Measurements from ENCODE around the gene SPECC1L. TPM values are rescaled to one million over a fixed set of nuclear protein-coding genes. Genes with fewer than 3 reads are reported as not detected.

Gene SPECC1L
- total RNA-seq, 4 donors from 2014 or later = 63.6 to 116 (median 90.1) TPM

DNA sequence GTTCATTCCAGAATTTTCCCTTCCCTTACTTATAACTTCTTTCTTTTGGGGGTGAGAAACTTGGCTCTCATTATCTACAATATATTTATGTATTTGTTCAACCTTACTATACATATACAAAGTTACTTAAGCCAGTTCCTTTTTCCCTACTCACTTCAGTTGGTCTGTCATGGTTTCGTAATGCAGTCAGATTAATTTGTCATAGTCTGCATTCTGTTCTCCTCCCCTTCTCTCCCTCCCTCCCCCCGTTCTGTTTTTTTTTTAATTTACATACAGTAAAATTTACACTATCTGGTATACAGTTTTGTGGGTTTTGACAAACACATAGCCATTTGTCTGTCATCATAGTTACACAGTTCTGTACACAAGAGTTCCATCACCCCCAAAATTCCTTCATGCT, 84.9 kb downstream of the SPECC1L start:
- H3K27me3 ChIP-seq = no peaks in the 10 kb centered on the region
- no peaks in the 10 kb centered on the region for H3K9me3 ChIP-seq
- H3K27ac ChIP-seq (replicated peaks in 1 of 4) = no peak overlapping the region
- peaks cover 11 to 53% (median 43%) of the 10 kb centered on the region in 4 donors for H3K4me1 ChIP-seq
- peaks cover 19 to 44% (median 35%) of the 10 kb centered on the region in 4 donors for H3K36me3 ChIP-seq
- no peak for TF ChIP-seq EP300 (IDR thresholded peaks at IDR 0.05)
- TF ChIP-seq POLR2AphosphoS5 (IDR thresholded peaks at IDR 0.05) = no peak
- TF ChIP-seq POLR2A (IDR thresholded peaks at IDR 0.05; ENCODE audit: low read depth) = no peak
- TF ChIP-seq, protein P1, sequence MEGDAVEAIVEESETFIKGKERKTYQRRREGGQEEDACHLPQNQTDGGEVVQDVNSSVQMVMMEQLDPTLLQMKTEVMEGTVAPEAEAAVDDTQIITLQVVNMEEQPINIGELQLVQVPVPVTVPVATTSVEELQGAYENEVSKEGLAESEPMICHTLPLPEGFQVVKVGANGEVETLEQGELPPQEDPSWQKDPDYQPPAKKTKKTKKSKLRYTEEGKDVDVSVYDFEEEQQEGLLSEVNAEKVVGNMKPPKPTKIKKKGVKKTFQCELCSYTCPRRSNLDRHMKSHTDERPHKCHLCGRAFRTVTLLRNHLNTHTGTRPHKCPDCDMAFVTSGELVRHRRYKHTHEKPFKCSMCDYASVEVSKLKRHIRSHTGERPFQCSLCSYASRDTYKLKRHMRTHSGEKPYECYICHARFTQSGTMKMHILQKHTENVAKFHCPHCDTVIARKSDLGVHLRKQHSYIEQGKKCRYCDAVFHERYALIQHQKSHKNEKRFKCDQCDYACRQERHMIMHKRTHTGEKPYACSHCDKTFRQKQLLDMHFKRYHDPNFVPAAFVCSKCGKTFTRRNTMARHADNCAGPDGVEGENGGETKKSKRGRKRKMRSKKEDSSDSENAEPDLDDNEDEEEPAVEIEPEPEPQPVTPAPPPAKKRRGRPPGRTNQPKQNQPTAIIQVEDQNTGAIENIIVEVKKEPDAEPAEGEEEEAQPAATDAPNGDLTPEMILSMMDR (IDR thresholded peaks at IDR 0.05) = no peak
- intact Hi-C loops (cut with DNase I) = no loop called here
- DNase-seq (ENCODE audit: extremely low spot score) = no peak
- WGBS = 45% methylated on average over 2 of the region's 2 CpGs
- no peak overlapping the region for H3K4me3 ChIP-seq

DNA sequence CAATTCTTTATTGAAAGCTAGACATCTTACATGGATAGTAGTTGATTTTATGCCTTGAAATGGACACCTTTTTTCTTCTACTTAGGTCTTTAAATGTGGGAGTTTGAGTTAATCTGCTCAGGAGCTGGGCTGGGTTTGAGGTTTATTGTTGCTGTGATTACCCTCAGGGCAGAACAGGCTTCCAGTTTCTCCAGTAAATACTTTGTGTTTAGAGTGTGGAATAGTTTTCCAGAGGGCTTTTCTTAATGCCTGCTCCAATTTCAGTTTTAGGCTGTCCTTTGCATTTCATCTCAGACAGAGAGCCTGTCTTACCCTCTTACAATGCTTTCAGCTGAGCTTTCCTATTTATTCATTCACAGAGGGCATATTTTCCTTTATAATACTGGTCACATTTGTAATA, 86.9 kb downstream of the SPECC1L start:
- Histone ChIP-seq H3K9me3 (no peaks in the 10 kb centered on the region), H3K36me3 (peaks cover 10 to 39% (median 25%) of the 10 kb centered on the region in 4 donors), H3K27me3 (no peaks in the 10 kb centered on the region), H3K4me3 (no peak overlapping the region), H3K4me1 (peaks cover 11 to 66% (median 53%) of the 10 kb centered on the region in 4 donors), H3K27ac (replicated peaks in 1 of 4) (no peak overlapping the region)
- intact Hi-C loops (cut with DNase I) = no loop called here
- DNase-seq (ENCODE audit: extremely low spot score) = no peak
- TF ChIP-seq, protein P1 (IDR thresholded peaks at IDR 0.05) = no peak
- TF ChIP-seq EP300 (IDR thresholded peaks at IDR 0.05) (no peak), POLR2A (IDR thresholded peaks at IDR 0.05; ENCODE audit: low read depth) (no peak), POLR2AphosphoS5 (IDR thresholded peaks at IDR 0.05) (no peak)

DNA sequence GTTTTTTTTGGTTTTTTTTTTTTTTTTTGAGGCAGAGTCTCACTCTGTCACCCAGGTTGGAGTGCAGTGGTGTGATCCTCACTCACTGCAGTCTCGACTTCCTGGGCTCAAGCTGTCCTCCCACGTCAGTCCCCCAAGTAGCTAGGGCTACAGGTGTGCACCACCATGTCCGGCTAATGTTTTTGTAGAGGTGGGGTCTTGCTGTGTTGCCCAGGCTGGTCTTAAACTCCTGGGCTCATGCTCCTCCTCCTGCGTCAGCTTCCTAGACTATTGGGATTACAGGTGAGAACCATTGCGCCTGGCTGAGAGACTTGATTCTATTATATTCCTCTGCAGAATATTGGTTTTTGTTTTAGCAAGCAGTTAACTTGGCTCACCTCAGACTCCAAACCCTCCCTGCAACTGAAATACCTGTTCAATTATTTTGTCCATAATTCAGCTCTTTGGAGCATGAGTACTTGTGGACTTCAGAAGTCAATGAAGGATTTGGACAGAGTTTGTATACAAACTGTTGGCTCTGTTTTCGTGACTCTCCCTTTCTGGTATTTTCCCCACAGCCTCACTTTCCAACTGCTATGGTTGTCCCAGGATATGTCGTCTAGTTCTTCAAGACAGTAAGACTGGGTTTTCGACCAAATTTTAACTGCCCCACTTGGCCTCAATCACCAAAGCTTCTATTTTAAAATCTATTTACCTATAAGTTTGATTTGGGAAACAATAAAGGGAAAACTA, 87.6 kb downstream of the SPECC1L start:
- Histone ChIP-seq H3K9me3 (no peaks in the 10 kb centered on the region), H3K4me3 (no peak overlapping the region), H3K36me3 (peaks cover 13 to 45% (median 28%) of the 10 kb centered on the region in 4 donors), H3K27ac (replicated peaks in 1 of 4) (peak overlapping the region in 1 of 4 donors; percentile 15), H3K4me1 (peaks cover 11 to 66% (median 53%) of the 10 kb centered on the region in 4 donors), H3K27me3 (no peaks in the 10 kb centered on the region)
- no peak for TF ChIP-seq POLR2A (IDR thresholded peaks at IDR 0.05; ENCODE audit: low read depth)
- no peak for TF ChIP-seq EP300 (IDR thresholded peaks at IDR 0.05)
- TF ChIP-seq, protein P1 (IDR thresholded peaks at IDR 0.05) = no peak
- TF ChIP-seq POLR2AphosphoS5 (IDR thresholded peaks at IDR 0.05) = no peak
- DNase-seq (ENCODE audit: extremely low spot score) = no peak
- intact Hi-C loops (cut with DNase I) = no loop called here
- 81% methylated on average over 8 of the region's 8 CpGs for WGBS

DNA sequence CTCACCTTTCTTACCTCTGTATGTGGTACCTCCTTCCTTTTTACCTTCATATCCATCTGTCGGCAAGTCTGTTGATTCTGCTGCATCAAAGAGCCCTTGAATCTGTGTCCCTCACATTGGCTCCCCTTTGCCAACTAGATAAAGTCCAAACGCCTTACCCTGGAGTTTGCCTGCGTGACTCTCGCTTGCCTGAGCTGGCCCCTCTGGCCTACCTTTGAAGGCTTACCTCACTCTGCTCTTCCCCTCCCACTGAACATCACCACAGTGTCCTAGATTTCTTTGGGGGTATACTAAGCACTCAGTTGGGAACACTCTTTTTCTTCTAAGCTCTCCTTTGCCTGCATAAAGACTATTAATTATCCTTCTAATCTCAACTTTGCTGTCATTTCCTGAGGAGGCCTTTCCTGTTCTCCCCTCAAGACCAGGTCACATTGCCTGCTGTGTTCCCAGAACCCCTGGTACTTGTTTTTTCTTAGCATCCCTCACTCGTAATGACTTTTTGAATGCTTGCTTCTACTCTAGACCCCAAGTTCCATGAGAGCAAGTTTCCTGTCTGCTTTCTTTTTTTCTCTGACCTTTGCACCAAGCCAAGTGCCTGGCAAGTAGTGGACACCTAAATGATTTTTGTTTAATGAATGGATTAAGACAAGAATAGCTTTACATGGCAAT, 89.0 kb downstream of the SPECC1L start:
- WGBS = 71% methylated on average over 5 of the region's 5 CpGs
- intact Hi-C loops (cut with DNase I) = no loop called here
- DNase-seq (ENCODE audit: extremely low spot score) = no peak

More for the DNA sequence above, 89.0 kb downstream of the SPECC1L start:
- no peak for TF ChIP-seq POLR2AphosphoS5 (IDR thresholded peaks at IDR 0.05)
- no peak for TF ChIP-seq EP300 (IDR thresholded peaks at IDR 0.05)
- TF ChIP-seq, protein P1 (IDR thresholded peaks at IDR 0.05) = no peak
- TF ChIP-seq POLR2A (IDR thresholded peaks at IDR 0.05; ENCODE audit: low read depth) = no peak
- Histone ChIP-seq H3K4me3 (no peak overlapping the region), H3K27me3 (no peaks in the 10 kb centered on the region), H3K9me3 (no peaks in the 10 kb centered on the region), H3K4me1 (peaks cover 11 to 66% (median 53%) of the 10 kb centered on the region in 4 donors), H3K27ac (replicated peaks in 1 of 4) (peak overlapping the region in 1 of 4 donors; percentile 50), H3K36me3 (peaks cover 13 to 43% (median 28%) of the 10 kb centered on the region in 4 donors)
